Right cardiac atrium (tissue), 5 donors: Measurements from ENCODE around the gene MAPKAP1. TPM values are rescaled to one million over a fixed set of nuclear protein-coding genes. Genes with fewer than 3 reads are reported as not detected.
A peak's percentile ranks its signal among the peaks of the same experiment; 100 is the strongest.

Experiments
- ATAC-seq, 2 donors: fragments of 200-7000 bp; cut with Tn5 transposase; one replicate each; pipeline versions ENCODE4 v1.8.0 to v1.9.1; 2020; ENCODE audit warnings: moderate library complexity in 2 of 2, mild to moderate bottlenecking in 1 of 2
- DNase-seq, 3 donors: peaks; one replicate each; pipeline ENCODE4 v3.0.0-alpha.2; 2020
- H3K27ac ChIP-seq: one replicate; pipeline ENCODE4 v1.5.1; 2013; ENCODE audit warnings: mild to moderate bottlenecking, low read length, control low read depth, moderate library complexity
- H3K27me3 ChIP-seq: one replicate; pipeline ENCODE4 v1.6.1; 2013; ENCODE audit not compliant: control insufficient read depth, insufficient read depth
- H3K4me1 ChIP-seq: one replicate; pipeline ENCODE4 v1.6.1; 2013; ENCODE audit warnings: low read length; ENCODE audit not compliant: control insufficient read depth, insufficient read depth
- H3K4me3 ChIP-seq: one replicate; pipeline ENCODE4 v1.5.1; 2013; ENCODE audit warnings: low read length, control low read depth
- H3K9me3 ChIP-seq: one replicate; pipeline ENCODE4 v1.6.1; 2013; ENCODE audit warnings: low read length; ENCODE audit not compliant: control insufficient read depth
- WGBS: extraction: QIAGEN DNeasy Blood & Tissue Kit; methylation state at CpG from one replicate; pipeline ENCODE4 v1.1.7; 2013; 5-methylcytosine and 5-hydroxymethylcytosine counted together
- intact Hi-C, 4 donors: fragments of 100-400 bp; cut with DNase I; formaldehyde crosslinking; loops; one replicate each; pipeline versions ENCODE4 v1.11.0 to v1.14.0; 2022 to 2023
- long read RNA-seq, 4 donors: library from polyadenylated mRNA; unstranded; transcript quantifications; one replicate each; pipeline ENCODE4 v2.0.0, GENCODE V29; 2020 to 2021
- polyA plus RNA-seq: library from polyadenylated mRNA; stranded (reverse); fragments of 200-250 nt; gene quantifications from one replicate; pipeline ENCODE4 v1.2.3, GENCODE V29; 2013
- total RNA-seq, 4 donors: library from RNA; stranded (reverse); fragmentation: NEBNext Ultra II Directional; extraction: Animal tissue kit (Norgen Biotek cat#: 25700); gene quantifications; one replicate each; pipeline ENCODE4 v1.2.1, GENCODE V29; 2021
- donor health status: healthy with polysubstance abuse.
- donor health status: DM: no; HTN: yes; CAD: no.
- donor health status: DM: no; HTN: no; CAD: no.
- donor health status: DM: no; HTN: yes; CAD: no; lungs with severe emphysema.
- donor health status: DM: yes; HTN: yes; CAD: no.

The MAPKAP1 gene
- total RNA-seq (100 to 1,000 TPM in 3 of 4 donors, 10 to 100 TPM in 1; 97.1 to 116 (median 106) TPM), polyA plus RNA-seq (115 TPM)
- long read RNA-seq, donor 1, transcript MAPKAP1-208 (10 exons, 2,977 nt): minor isoform, 8 of 297 reads
- long read RNA-seq, donor 1, transcript MAPKAP1-202 (11 exons, 3,256 nt): minor isoform, 31 of 297 reads
- long read RNA-seq, donor 1, transcript MAPKAP1-201 (12 exons, 3,395 nt): major isoform, 179 of 297 reads
- long read RNA-seq, donor 1, transcript MAPKAP1-205 (11 exons, 3,045 nt): minor isoform, 22 of 297 reads
- long read RNA-seq, donor 1, partial matches to known transcripts: 17 of 297 reads
- long read RNA-seq, donor 1, other reads (novel, unspliced or antisense): 32 of 297 reads
- long read RNA-seq, donor 2, transcript MAPKAP1-205 (11 exons, 3,045 nt): minor isoform, 5 of 136 reads
- long read RNA-seq, donor 2, transcript MAPKAP1-202 (11 exons, 3,256 nt): minor isoform, 24 of 136 reads
- long read RNA-seq, donor 2, transcript MAPKAP1-201 (12 exons, 3,395 nt): major isoform, 87 of 136 reads
- long read RNA-seq, donor 2, partial matches to known transcripts: 5 of 136 reads
- long read RNA-seq, donor 2, other reads (novel, unspliced or antisense): 10 of 136 reads
- long read RNA-seq, donor 3, transcript MAPKAP1-201 (12 exons, 3,395 nt): major isoform, 11 of 50 reads
- long read RNA-seq, donor 3, partial matches to known transcripts: 26 of 50 reads
- long read RNA-seq, donor 3, other reads (novel, unspliced or antisense): 5 of 50 reads
- long read RNA-seq, donor 4, transcript MAPKAP1-208 (10 exons, 2,977 nt): minor isoform, 6 of 127 reads
- long read RNA-seq, donor 4, transcript MAPKAP1-202 (11 exons, 3,256 nt): minor isoform, 19 of 127 reads
- long read RNA-seq, donor 4, transcript MAPKAP1-205 (11 exons, 3,045 nt): minor isoform, 6 of 127 reads
- long read RNA-seq, donor 4, transcript MAPKAP1-201 (12 exons, 3,395 nt): major isoform, 79 of 127 reads
- long read RNA-seq, donor 4, partial matches to known transcripts: 4 of 127 reads
- long read RNA-seq, donor 4, other reads (novel, unspliced or antisense): 12 of 127 reads

DNA sequence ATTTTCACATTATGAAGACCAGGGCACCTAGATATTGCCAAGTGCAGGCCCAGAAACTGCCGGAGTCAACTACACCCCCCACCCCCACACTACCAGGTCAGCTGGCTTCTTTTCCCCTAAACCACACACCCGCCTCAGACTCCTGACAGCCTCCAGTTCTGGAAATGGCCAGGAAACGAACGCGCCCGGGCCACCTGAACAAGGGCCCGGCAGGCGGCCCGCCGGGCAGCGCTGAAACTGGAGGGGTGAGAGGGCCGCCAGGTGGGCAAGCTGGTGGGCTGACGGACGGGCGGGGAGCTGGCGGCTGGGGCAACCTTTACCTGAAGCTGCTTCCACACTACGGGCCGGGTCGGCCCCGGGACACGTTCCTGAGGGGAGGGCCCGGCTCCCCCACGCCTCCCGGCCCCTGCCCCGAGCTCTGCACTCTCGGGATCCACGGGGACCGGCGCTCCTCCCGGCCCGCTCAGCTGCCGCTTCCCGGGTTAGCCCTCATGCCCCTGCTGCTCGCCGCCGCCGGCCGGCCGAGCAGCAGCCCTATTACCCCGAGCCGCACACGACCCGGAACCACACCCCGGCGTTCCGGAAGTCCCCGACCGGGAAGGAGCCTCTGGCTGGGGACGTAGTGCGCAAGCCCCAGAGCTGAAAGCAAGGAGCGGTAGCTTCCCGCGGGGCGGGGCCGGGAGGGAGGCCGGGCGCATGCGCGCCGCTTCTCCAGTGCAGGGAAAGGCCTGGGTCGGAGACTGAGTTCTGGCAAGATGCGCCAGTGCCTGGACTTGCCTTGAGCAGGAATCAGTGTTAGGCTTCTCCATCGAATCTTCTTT lies at the start of gene MAPKAP1:
MAPKAP1 (minus strand) TSS at position 558 of the 821 bp plus-strand sequence. CDS start 34,634 bp downstream, outside the sequence.
- Histone ChIP-seq H3K27me3 (no peaks in the 10 kb centered on the region), H3K9me3 (no peaks in the 10 kb centered on the region), H3K4me3 (peak within 1 kb of the TSS; percentile 94), H3K27ac (peak within 1 kb of the TSS; percentile 71), H3K4me1 (no peaks in the 10 kb centered on the region)
- DNase-seq (peak; percentile 99), ATAC-seq (peak; percentile 100)
- under 1% methylated on average over 63 of the region's 63 CpGs for WGBS
- intact Hi-C loops: no loop called here

DNA sequence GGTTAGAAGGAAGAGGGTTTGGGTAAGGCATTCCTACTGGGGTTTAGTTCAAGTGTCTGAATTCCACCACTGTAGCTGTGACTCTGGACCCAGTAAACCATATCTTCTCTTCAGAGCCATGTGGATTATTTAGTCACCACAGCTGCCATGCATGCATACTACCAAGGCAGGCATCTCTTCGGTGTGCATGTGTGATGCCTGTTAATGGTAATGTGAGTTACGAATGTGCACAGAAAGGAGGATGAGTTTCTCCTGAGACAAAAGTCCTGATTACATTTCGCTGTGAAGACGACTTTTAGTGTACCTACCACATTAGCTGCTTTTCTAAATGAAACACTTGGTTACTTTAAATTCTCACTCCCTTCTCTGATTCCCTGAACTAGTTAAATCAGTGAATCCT lies 49.5 kb upstream of the MAPKAP1 start:
- H3K27ac ChIP-seq: peak overlapping the region; percentile 19
- ATAC-seq (no peak), DNase-seq (no peak)
- intact Hi-C loops: loop anchor here in 3 of 4 donors (5.0 to 10.0 kb wide), 4 partner anchors 66 to 212 kb away; no protein-coding TSS in a partner anchor
- H3K4me1 ChIP-seq: peaks cover 3% of the 10 kb centered on the region
- WGBS: 89% methylated on average over 4 of the region's 4 CpGs
- no peak overlapping the region for H3K4me3 ChIP-seq
- H3K27me3 ChIP-seq: no peaks in the 10 kb centered on the region
- H3K9me3 ChIP-seq: no peaks in the 10 kb centered on the region

DNA sequence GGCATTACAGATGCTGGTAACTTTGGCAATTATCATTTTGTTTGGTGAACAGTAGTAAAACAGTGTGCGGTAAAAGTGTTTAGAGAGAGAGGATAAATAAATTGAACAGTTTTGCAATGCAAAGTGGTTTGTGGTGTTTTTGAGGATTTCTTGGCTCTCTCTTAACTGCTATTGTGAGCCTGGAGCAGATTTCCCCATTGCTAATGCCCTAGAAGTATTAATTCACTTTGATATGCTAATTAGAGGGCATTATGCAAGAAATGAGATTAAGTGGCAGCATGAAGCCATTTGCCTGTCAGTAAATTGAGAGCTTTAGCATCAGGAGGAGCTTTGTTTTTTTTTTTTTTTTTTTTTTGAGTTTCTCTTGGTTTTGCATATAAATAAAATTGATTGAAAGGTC lies 48.3 kb upstream of the MAPKAP1 start:
- no peak overlapping the region for H3K4me3 ChIP-seq
- DNase-seq (no peak), ATAC-seq (no peak)
- no peak overlapping the region for H3K27ac ChIP-seq
- 66% methylated on average over 1 of the region's 1 CpG for WGBS
- H3K9me3 ChIP-seq: no peaks in the 10 kb centered on the region
- intact Hi-C loops: loop anchor here in 3 of 4 donors (5.0 to 10.0 kb wide), 4 partner anchors 67 to 211 kb away; no protein-coding TSS in a partner anchor
- H3K4me1 ChIP-seq: peaks cover 3% of the 10 kb centered on the region
- no peaks in the 10 kb centered on the region for H3K27me3 ChIP-seq

DNA sequence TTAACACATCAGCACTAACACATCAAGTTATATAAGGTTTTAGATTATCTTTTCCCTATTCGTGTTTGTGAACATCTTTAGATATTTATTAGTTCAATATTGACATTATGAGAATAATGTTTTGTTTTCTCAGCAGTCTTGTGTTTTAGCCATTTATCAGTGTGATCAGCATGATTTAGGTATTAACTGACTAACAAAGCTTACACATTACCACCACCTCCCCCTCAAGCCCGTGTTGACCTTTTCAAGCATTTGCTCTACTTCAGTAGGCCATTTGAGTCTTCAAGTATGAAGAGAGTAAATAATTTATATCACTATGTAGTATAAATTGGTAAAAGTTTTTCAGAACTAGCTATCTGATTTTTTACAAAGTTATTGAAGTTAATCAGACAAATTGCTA lies 47.1 kb upstream of the MAPKAP1 start:
- DNase-seq (no peak), ATAC-seq (no peak)
- no peak overlapping the region for H3K27ac ChIP-seq
- intact Hi-C loops: loop anchor here in 3 of 4 donors (10.0 kb wide), 3 partner anchors 71 to 209 kb away; no protein-coding TSS in a partner anchor
- WGBS: 39% methylated on average over 2 of the region's 2 CpGs
- H3K4me1 ChIP-seq: peaks cover 3% of the 10 kb centered on the region
- no peaks in the 10 kb centered on the region for H3K27me3 ChIP-seq
- no peaks in the 10 kb centered on the region for H3K9me3 ChIP-seq
- no peak overlapping the region for H3K4me3 ChIP-seq

DNA sequence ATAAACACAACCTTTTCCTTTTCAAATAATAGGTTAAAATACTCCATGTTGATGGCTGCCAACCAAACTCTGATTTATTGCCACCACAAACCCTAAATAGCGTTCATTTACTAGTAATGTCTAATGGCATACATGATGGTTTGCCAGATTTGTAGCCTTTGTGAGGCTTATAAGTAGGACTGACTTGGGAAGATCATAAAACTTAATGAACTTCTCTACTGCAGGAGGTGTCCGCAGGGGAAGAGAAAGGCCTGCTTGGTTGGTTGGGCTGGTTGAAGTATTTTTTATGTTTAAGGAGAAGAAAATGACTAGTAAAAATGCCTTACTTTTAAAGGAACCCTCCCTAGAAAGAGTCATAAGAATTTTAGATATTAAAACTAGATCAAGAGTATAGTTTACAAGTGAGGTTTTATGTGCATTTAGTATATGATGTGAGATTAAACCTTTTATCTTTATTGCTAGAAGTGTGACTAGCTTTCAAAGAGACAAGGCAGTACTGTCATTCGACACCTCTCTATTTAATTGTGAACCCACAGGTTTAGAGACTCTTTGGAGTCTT lies 45.1 kb upstream of the MAPKAP1 start:
- Histone ChIP-seq H3K4me1 (peaks cover 3% of the 10 kb centered on the region), H3K4me3 (no peak overlapping the region), H3K27me3 (no peaks in the 10 kb centered on the region), H3K9me3 (no peaks in the 10 kb centered on the region), H3K27ac (no peak overlapping the region)
- no peak for DNase-seq
- intact Hi-C loops: loop anchor here in 3 of 4 donors (10.0 kb wide), 3 partner anchors 73 to 207 kb away; no protein-coding TSS in a partner anchor
- no peak for ATAC-seq
- 72% methylated on average over 3 of the region's 3 CpGs for WGBS

DNA sequence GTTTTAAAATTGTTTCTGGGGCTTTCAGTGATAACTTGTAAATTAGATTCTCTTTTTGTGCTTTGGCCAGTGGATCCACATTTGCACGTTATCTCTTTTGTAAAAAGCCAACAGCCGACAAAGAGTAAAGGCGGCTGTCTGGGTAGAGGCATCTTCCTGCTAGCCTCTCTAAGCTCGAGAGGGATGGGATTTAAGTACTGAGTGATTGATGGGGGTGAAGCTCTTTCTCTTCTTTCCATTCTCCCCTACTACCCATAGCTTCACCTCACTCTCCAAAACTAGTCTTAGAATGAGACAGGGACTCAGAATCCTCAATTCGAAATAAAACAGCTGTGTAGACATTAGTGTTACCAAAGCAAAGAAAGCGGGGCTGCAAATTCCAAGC lies 43.6 kb upstream of the MAPKAP1 start:
- no peak for DNase-seq
- H3K27me3 ChIP-seq: no peaks in the 10 kb centered on the region
- 52% methylated on average over 6 of the region's 6 CpGs for WGBS
- no peak for ATAC-seq
- intact Hi-C loops: loop anchor here in 3 of 4 donors (10.0 kb wide), 3 partner anchors 74 to 206 kb away; no protein-coding TSS in a partner anchor
- peak overlapping the region; percentile 82 for H3K4me3 ChIP-seq
- H3K4me1 ChIP-seq: no peaks in the 10 kb centered on the region
- H3K9me3 ChIP-seq: no peaks in the 10 kb centered on the region
- peak overlapping the region; percentile 61 for H3K27ac ChIP-seq

DNA sequence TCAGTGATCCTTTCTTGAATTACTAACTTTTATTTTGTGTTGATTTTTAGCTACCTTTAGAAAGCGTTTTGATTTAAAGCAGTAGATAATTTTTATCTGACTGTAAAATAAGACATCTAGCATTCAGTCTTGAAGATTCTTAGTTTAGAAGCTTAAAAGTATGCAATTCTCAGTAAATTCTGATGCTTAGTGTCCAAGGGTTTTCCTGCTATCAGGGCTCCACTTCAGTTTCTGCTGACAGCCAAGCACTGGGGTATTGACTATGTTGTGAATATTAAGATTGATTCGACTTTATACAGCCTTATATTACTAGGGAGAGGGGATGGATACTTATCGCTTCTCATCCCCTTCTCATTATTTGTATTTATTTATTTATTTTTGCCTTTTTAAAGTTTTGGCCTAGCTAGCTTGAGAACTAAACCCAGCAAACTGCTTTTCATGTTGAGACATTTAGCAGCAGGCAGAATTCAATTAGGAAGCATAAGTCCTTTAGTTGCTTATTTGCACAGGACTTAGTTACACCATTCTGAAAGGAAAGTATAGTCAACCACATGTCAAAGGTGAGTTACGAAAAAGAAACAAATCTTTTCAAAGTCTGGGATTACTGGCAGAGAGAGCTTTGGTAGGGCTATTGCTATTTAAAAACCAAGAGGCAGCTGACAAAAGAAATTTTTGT lies 43.1 kb upstream of the MAPKAP1 start:
- H3K27ac ChIP-seq: no peak overlapping the region
- intact Hi-C loops: loop anchor here in 3 of 4 donors (5.0 to 10.0 kb wide), 5 partner anchors 72 to 205 kb away; no protein-coding TSS in a partner anchor
- no peak for ATAC-seq
- H3K4me1 ChIP-seq: no peaks in the 10 kb centered on the region
- DNase-seq: no peak
- WGBS: 52% methylated on average over 4 of the region's 4 CpGs
- H3K27me3 ChIP-seq: no peaks in the 10 kb centered on the region
- peak overlapping the region; percentile 82 for H3K4me3 ChIP-seq
- H3K9me3 ChIP-seq: no peaks in the 10 kb centered on the region

DNA sequence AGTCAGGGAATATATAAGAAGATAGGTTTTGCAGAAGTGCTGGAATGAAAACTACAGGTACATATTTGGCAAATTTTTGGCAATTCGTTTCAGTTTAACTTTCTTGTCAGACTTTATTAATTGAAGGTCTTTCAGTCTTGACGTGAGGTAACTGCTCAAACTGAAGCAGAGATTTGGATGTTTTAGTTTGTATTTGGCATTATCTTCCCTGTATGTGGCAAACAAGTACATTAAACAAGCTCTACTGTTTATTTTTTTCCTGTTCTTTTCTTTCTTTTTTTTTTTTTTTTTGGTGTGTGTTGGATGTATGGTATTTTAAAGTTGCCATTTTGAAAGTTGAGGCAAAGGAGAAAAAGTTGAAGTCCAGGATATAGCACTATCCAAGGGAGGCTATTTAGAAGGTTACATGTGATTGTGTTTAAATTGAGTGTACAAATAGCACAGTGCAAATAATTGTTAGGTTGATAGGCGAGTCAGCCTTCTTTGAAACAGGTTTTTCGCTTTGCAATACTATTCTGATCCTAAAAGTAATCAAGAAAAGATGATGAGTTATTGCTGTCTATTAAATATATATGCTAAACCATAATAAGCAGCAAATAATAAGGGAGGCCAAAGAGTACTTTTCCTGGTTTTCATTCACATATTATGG lies 42.4 kb upstream of the MAPKAP1 start:
- H3K27ac ChIP-seq: no peak overlapping the region
- intact Hi-C loops: loop anchor here in 2 of 4 donors (5.0 kb wide), 2 partner anchors 73 to 138 kb away; no protein-coding TSS in a partner anchor
- no peak for DNase-seq
- WGBS: 59% methylated on average over 4 of the region's 4 CpGs
- no peak for ATAC-seq
- no peaks in the 10 kb centered on the region for H3K4me1 ChIP-seq
- H3K4me3 ChIP-seq: peak overlapping the region; percentile 82
- no peaks in the 10 kb centered on the region for H3K27me3 ChIP-seq
- no peaks in the 10 kb centered on the region for H3K9me3 ChIP-seq

DNA sequence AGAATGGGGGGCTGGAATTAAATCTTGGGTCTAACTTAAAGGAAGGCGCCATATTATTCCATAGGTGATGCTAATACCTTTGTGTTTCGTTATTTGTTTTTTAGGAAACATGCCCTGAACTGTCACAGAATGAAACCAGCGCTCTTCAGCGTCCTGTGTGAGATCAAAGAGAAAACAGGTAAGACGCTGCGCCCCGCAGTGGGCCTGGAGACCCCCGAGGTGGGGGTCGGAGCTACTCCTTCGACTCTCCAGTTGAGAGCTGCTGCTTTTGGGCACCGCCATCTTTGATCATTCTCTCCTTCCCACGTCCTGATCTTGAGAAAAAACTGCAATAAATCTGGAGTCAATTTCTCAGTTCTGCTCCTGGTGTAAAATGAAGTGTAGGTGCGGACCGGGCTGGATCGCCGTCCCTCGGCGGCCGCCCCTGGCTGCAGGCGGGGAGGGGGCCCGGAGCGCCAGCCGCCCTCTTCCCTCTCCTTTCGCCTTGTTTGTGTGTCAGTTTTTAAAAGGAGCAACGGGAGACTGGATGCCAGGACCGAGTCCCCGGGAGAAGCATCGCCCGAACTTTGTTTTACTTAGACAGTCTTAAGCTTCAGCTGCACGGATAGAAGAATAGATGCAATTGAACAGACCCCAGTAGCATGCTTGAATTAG lies 41.6 kb upstream of the MAPKAP1 start:
- WGBS: 9% methylated on average over 30 of the region's 30 CpGs
- Histone ChIP-seq H3K4me3 (peak overlapping the region; percentile 82), H3K27ac (peak overlapping the region; percentile 80), H3K9me3 (no peaks in the 10 kb centered on the region), H3K27me3 (no peaks in the 10 kb centered on the region), H3K4me1 (no peaks in the 10 kb centered on the region)
- ATAC-seq: no peak
- peak in 1 of 3 donors; percentile 54 for DNase-seq
- intact Hi-C loops: loop anchor here in 2 of 4 donors (5.0 kb wide), 2 partner anchors 74 to 139 kb away; no protein-coding TSS in a partner anchor
